ENCODE measurements around the gene MYO10.

Gene MYO10

DNA sequence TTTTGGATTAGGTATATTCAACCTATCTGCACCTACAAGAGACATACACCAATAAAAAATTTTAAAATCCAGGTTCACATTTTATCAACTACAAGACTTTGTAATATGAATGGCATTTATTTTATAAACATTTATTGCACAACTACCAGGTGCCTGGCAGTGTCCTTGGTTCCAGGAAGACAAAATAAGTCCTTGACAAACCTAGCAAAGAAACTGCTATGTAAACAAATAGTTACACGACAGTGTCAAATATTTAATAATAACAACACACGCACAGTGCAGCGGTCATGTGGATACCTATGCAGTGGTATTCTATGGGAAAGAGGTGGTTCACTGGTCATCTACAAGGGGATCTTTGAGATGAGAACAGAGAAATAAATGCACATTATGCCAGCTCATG, 120.7 kb downstream of the MYO10 start:
- peaks cover 3% of the 10 kb centered on the region; the same call in 1 of the 2 replicates for H3K4me1 ChIP-seq (ENCODE audit: control insufficient read depth, insufficient read depth, low read length)
- H3K36me3 ChIP-seq (ENCODE audit: control insufficient read depth in 2 of 2, insufficient read depth in 1 of 2, low read length in 2 of 2) = peaks cover 0 to 4% of the 10 kb centered on the region in 2 experiments; a peak in 2 of 3 replicates
- TF ChIP-seq, protein P1, sequence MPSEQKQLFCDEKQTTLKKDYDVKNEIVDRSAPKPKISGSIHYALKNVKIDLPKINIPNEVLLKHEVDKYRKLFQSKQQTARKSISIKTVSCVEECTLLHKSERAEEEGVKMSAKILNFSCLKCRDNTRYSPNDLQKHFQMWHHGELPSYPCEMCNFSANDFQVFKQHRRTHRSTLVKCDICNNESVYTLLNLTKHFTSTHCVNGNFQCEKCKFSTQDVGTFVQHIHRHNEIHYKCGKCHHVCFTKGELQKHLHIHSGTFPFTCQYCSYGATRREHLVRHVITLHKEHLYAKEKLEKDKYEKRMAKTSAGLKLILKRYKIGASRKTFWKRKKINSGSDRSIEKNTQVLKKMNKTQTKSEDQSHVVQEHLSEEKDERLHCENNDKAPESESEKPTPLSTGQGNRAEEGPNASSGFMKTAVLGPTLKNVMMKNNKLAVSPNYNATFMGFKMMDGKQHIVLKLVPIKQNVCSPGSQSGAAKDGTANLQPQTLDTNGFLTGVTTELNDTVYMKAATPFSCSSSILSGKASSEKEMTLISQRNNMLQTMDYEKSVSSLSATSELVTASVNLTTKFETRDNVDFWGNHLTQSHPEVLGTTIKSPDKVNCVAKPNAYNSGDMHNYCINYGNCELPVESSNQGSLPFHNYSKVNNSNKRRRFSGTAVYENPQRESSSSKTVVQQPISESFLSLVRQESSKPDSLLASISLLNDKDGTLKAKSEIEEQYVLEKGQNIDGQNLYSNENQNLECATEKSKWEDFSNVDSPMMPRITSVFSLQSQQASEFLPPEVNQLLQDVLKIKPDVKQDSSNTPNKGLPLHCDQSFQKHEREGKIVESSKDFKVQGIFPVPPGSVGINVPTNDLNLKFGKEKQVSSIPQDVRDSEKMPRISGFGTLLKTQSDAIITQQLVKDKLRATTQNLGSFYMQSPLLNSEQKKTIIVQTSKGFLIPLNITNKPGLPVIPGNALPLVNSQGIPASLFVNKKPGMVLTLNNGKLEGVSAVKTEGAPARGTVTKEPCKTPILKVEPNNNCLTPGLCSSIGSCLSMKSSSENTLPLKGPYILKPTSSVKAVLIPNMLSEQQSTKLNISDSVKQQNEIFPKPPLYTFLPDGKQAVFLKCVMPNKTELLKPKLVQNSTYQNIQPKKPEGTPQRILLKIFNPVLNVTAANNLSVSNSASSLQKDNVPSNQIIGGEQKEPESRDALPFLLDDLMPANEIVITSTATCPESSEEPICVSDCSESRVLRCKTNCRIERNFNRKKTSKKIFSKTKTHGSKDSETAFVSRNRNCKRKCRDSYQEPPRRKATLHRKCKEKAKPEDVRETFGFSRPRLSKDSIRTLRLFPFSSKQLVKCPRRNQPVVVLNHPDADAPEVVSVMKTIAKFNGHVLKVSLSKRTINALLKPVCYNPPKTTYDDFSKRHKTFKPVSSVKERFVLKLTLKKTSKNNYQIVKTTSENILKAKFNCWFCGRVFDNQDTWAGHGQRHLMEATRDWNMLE (tag by site-specific recombination; conservative IDR thresholded peaks at IDR 0.05; ENCODE audit: low read depth) = no peak
- H3K27ac ChIP-seq (ENCODE audit: extremely low read depth, low read depth, low read length) = no peak overlapping the region
- CTCF ChIA-PET = no interaction called here
- H3K4me3 ChIP-seq (ENCODE audit: low read depth, low read length) = no peak overlapping the region
- POLR2A ChIA-PET = no interaction called here
- no peaks in the 10 kb centered on the region for H3K9me3 ChIP-seq (ENCODE audit: control insufficient read depth, insufficient read depth, low read depth, low read length)

DNA sequence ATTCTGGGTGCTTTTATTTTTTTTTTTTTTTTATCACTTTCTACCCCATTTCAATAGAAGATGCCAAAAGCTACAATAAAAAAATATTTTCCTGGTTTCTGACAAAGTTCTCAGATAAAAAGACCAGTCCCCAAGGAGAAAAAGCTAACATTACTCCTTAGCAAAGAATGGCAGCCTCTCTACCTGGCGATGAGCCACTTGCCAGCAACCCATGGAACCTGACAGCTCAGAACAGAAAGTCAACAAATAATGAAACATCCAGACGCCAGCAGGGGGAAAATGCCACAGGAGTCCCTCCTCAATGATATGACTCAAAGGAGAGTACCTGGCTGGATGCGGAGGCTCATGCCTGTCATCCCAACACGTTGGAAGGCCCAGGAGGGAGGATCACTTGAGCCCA, 123.2 kb downstream of the MYO10 start:
- ChIA-PET POLR2A (no interaction called here), CTCF (interaction anchor here (0.6 to 1.9 kb wide), 3 partner anchors 182 to 377 kb away, joined by 5 to 15 read pairs (median 5); no protein-coding TSS in a partner anchor)
- H3K9me3 ChIP-seq (ENCODE audit: control insufficient read depth, insufficient read depth, low read depth, low read length) = no peaks in the 10 kb centered on the region
- no peak overlapping the region for H3K27ac ChIP-seq (ENCODE audit: extremely low read depth, low read depth, low read length)
- TF ChIP-seq GLIS1 (tag by site-specific recombination; IDR thresholded peaks at IDR 0.05) = 0 out of 2 replicates have a peak, but pooled peaks have one; percentile 10
- TF ChIP-seq, protein P2, sequence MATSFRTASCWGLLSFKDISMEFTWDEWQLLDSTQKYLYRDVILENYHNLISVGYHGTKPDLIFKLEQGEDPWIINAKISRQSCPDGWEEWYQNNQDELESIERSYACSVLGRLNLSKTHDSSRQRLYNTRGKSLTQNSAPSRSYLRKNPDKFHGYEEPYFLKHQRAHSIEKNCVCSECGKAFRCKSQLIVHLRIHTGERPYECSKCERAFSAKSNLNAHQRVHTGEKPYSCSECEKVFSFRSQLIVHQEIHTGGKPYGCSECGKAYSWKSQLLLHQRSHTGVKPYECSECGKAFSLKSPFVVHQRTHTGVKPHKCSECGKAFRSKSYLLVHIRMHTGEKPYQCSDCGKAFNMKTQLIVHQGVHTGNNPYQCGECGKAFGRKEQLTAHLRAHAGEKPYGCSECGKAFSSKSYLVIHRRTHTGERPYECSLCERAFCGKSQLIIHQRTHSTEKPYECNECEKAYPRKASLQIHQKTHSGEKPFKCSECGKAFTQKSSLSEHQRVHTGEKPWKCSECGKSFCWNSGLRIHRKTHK (tag by site-specific recombination; IDR thresholded peaks at IDR 0.05) = no peak
- peaks cover 5% of the 10 kb centered on the region; the same call in 1 of the 2 replicates for H3K4me1 ChIP-seq (ENCODE audit: control insufficient read depth, insufficient read depth, low read length)
- no peak overlapping the region for H3K4me3 ChIP-seq (ENCODE audit: low read depth, low read length)
- peaks cover 0 to 4% of the 10 kb centered on the region in 2 experiments; a peak in 2 of 3 replicates for H3K36me3 ChIP-seq (ENCODE audit: control insufficient read depth in 2 of 2, insufficient read depth in 1 of 2, low read length in 2 of 2)

DNA sequence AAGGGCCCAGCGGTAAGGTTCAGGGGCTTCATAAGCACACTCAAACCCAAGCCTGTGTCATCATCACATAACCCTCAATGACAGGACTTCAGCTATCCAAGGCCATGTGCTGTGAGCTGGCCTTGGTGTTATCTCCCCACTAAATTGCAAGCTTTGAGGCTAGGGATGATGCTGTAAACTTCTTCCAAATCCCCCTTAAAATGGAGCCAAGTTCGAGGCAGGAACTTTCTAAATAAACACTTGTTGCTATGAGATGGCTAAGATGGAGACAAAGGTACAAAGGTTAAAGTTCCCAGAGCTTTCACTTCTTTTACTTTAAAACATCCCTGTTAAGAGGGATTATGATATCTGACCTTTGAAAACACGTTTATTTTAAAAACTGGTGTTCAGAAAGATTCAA, 123.6 kb downstream of the MYO10 start:
- Histone ChIP-seq H3K36me3 (ENCODE audit: control insufficient read depth in 2 of 2, insufficient read depth in 1 of 2, low read length in 2 of 2) (peaks cover 0 to 4% of the 10 kb centered on the region in 2 experiments; a peak in 2 of 3 replicates), H3K4me3 (ENCODE audit: low read depth, low read length) (no peak overlapping the region), H3K27ac (ENCODE audit: extremely low read depth, low read depth, low read length) (no peak overlapping the region), H3K9me3 (ENCODE audit: control insufficient read depth, insufficient read depth, low read depth, low read length) (no peaks in the 10 kb centered on the region), H3K4me1 (ENCODE audit: control insufficient read depth, insufficient read depth, low read length) (peaks cover 5% of the 10 kb centered on the region; the same call in 1 of the 2 replicates)
- CTCF ChIA-PET = interaction anchor here (0.6 to 1.9 kb wide), 6 partner anchors 21 to 377 kb away, joined by 3 to 15 read pairs (median 4); no protein-coding TSS in a partner anchor
- POLR2A ChIA-PET = no interaction called here
- TF ChIP-seq MZF1 (tag by site-specific recombination; IDR thresholded peaks at IDR 0.05; ENCODE audit: borderline replicate concordance) (no peak), SCRT2 (tag by site-specific recombination; IDR thresholded peaks at IDR 0.05) (peak; percentile 82)

DNA sequence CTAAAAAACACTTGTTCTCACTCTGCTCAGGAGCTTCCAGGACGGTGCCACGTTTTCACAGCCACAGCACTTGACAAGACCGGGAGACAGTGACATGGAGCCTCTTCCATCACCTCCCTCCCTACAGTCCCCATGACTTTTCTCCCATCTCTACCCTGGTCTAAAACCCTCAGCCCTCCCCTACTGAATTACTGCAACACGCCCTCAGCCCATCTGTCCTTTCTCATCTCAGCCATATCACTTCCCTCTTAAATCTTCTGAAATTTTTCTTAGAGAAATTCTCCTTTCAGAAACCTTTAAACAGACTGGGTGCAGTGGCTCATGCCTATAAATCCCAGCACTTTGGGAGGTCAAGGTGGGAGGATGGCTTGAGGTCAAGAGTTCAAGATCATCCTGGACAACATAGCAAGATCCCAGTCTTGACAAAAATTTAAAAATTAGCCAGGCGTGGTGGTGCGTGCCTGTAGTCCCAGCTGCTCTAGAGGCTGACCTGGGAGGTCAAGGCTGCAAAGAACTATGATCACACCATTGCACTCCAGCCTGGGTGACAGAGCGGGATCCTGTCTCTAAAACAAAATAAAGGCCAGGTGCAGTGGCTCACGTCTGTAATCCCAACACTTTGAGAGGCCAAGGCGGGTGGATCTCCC, 125.8 kb downstream of the MYO10 start:
- TF ChIP-seq ZNF121 (tag by site-specific recombination; IDR thresholded peaks at IDR 0.05) (0 out of 2 replicates have a peak, but pooled peaks have one; percentile 46), FEZF1 (tag by site-specific recombination; IDR thresholded peaks at IDR 0.05) (no peak)
- TF ChIP-seq, protein P3, sequence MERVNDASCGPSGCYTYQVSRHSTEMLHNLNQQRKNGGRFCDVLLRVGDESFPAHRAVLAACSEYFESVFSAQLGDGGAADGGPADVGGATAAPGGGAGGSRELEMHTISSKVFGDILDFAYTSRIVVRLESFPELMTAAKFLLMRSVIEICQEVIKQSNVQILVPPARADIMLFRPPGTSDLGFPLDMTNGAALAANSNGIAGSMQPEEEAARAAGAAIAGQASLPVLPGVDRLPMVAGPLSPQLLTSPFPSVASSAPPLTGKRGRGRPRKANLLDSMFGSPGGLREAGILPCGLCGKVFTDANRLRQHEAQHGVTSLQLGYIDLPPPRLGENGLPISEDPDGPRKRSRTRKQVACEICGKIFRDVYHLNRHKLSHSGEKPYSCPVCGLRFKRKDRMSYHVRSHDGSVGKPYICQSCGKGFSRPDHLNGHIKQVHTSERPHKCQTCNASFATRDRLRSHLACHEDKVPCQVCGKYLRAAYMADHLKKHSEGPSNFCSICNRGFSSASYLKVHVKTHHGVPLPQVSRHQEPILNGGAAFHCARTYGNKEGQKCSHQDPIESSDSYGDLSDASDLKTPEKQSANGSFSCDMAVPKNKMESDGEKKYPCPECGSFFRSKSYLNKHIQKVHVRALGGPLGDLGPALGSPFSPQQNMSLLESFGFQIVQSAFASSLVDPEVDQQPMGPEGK (tag by site-specific recombination; IDR thresholded peaks at IDR 0.05) = no peak
- Histone ChIP-seq H3K27ac (ENCODE audit: extremely low read depth, low read depth, low read length) (no peak overlapping the region), H3K9me3 (ENCODE audit: control insufficient read depth, insufficient read depth, low read depth, low read length) (no peaks in the 10 kb centered on the region), H3K4me1 (ENCODE audit: control insufficient read depth, insufficient read depth, low read length) (peaks cover 5% of the 10 kb centered on the region; the same call in 1 of the 2 replicates), H3K36me3 (ENCODE audit: control insufficient read depth in 2 of 2, insufficient read depth in 1 of 2, low read length in 2 of 2) (peaks cover 0 to 4% of the 10 kb centered on the region in 2 experiments; a peak in 2 of 3 replicates), H3K4me3 (ENCODE audit: low read depth, low read length) (no peak overlapping the region)
- ChIA-PET CTCF (interaction anchor here (0.6 to 1.2 kb wide), 2 partner anchors 19 to 20 kb away, joined by 4 read pairs; no protein-coding TSS in a partner anchor), POLR2A (no interaction called here)
